H1 (cell line): ENCODE measurements around the gene SGMS2. TPM values are rescaled to one million over a fixed set of nuclear protein-coding genes. Genes with fewer than 3 reads are reported as not detected.

Source experiments
- CBX8 ChIP-seq: fragments of 300-800, 300-1000 bp; sonication (generic); IDR thresholded peaks from 2 replicates; pipeline ENCODE4 v1.7.1; 2016; ENCODE audit warnings: low read depth, low read length, borderline replicate concordance
- EGR1 ChIP-seq: IDR thresholded peaks from 2 replicates; pipeline ENCODE4 v1.6.1; 2011; ENCODE audit warnings: low read depth, low read length, borderline replicate concordance
- KDM1A ChIP-seq: fragments of 200-600, 300-600 bp; sonication (generic); IDR thresholded peaks from 2 replicates; pipeline ENCODE4 v1.7.1; 2016; ENCODE audit warnings: mild to moderate bottlenecking, low read length, borderline replicate concordance
- NANOG ChIP-seq: IDR thresholded peaks from 2 replicates; pipeline ENCODE4 v1.6.1; 2011; ENCODE audit warnings: low read length, low read depth, mild to moderate bottlenecking, inconsistent platforms; ENCODE audit not compliant: insufficient read depth, poor library complexity, severe bottlenecking
- SRF ChIP-seq: IDR thresholded peaks from 2 replicates; pipeline ENCODE4 v1.6.1; 2011; ENCODE audit warnings: mild to moderate bottlenecking, low read depth, low read length, moderate library complexity
- SUZ12 ChIP-seq: fragments of 200-600 bp; sonication (generic); IDR thresholded peaks from 2 replicates; pipeline ENCODE4 v1.6.1; 2012; ENCODE audit warnings: mild to moderate bottlenecking, inconsistent platforms, low read length, moderate library complexity, mixed read lengths
- polyA plus RNA-seq, 7 experiments: library from polyadenylated mRNA; depleted of rRNA in 3 of 7; stranded (reverse) in 5 of 7; unstranded in 2 of 7; fragments of >200 nt in 5 of 7; fragments of 200-250 nt in 2 of 7; gene quantifications; 1 replicate in 5 of 7; 2 replicates in 1 of 7; 4 replicates in 1 of 7; pipeline versions ENCODE4 v1.2.1 to v1.2.3, GENCODE V29; 2011 to 2013; ENCODE audit warnings: missing spikeins in 2 of 7, mixed read lengths in 2 of 7
- total RNA-seq: library from RNA; stranded (reverse); fragmentation: NEBNext Ultra II Directional; extraction: Animal tissue kit (Norgen Biotek cat#: 25700); gene quantifications from 2 replicates; pipeline ENCODE4 v1.2.1, GENCODE V29; 2021

Gene SGMS2
- total and polyA plus RNA-seq, 2 of the 8 experiments (the other 6 are each of a cell fraction or from before 2014, with no cell fraction given), result 0.04 to 1.3 TPM

DNA sequence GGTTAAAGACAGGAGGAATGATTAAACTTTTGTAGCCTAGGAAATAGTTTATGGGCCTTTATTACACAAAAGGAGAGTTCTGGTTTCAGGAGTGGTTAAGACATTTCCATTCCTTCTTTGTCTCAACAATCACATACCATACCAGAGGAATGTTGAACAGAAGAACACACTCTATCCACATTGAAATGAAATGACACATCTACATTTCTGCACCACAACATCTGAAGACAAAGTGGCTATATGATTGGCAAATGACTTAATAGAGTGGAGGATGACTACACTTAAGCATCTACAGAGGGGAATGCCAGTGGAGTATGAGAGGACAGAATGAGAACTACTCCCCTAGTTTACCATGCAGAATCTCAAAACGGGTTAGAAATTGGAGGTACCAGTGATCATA is 114.6 kb downstream of the SGMS2 start (continued):
- TF ChIP-seq NANOG, result no peak
- TF ChIP-seq EGR1, result no peak
- no peak for TF ChIP-seq CBX8
- TF ChIP-seq SUZ12, result no peak
- TF ChIP-seq SRF, result no peak
- no peak for TF ChIP-seq KDM1A
